Neural progenitor cell (in vitro differentiated cells): ENCODE measurements around the gene ENOSF1.

ENCODE experiments used
- EZH2phosphoT487 ChIP-seq: fragments of 200-600 bp; sonication (generic); IDR thresholded peaks from 2 replicates; pipeline ENCODE4 v1.6.1; 2017; ENCODE audit warnings: antibody characterized with exemption
- TF ChIP-seq, protein P1 (sequence below): fragments of 200-600 bp; sonication (generic); IDR thresholded peaks from 2 replicates; pipeline ENCODE4 v1.5.1; 2017; ENCODE audit warnings: antibody characterized with exemption, mild to moderate bottlenecking

DNA sequence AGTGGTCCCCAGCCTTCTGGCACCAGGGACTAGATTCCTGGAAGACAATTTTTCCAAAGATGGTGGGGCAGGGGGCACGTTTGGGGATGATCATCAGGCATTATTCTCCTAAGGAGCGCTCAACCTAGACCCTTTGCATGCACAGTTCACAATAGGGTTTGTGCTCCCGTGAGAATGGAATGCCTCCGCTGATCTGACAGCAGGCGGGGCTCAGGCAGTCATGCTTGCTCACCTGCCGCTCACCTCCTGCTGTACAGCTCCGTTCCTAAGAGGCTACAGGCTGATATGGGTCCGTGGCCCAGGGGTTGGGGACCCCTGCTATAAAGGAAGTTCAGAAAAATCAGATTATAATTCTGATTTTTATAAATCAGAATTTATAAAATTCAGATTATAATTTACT is 77.3 kb downstream of the ENOSF1 start:
- no peak for TF ChIP-seq EZH2phosphoT487
- TF ChIP-seq, protein P1, sequence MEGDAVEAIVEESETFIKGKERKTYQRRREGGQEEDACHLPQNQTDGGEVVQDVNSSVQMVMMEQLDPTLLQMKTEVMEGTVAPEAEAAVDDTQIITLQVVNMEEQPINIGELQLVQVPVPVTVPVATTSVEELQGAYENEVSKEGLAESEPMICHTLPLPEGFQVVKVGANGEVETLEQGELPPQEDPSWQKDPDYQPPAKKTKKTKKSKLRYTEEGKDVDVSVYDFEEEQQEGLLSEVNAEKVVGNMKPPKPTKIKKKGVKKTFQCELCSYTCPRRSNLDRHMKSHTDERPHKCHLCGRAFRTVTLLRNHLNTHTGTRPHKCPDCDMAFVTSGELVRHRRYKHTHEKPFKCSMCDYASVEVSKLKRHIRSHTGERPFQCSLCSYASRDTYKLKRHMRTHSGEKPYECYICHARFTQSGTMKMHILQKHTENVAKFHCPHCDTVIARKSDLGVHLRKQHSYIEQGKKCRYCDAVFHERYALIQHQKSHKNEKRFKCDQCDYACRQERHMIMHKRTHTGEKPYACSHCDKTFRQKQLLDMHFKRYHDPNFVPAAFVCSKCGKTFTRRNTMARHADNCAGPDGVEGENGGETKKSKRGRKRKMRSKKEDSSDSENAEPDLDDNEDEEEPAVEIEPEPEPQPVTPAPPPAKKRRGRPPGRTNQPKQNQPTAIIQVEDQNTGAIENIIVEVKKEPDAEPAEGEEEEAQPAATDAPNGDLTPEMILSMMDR = no peak
